Common myeloid progenitor, CD34-positive (primary cell): ENCODE data around the gene EXD3.
A peak's percentile ranks its signal among the peaks of the same experiment; 100 is the strongest.
"Not testable (repeated sequence)": the region's sequence is repeated elsewhere in the genome, so short reads cannot be mapped to it uniquely, and the experiment has no call there.

Source experiments
- CTCF ChIA-PET: fragments of 350-600 bp; sonication (Branson Sonifier 250); formaldehyde crosslinking; loops from one replicate; lab custom pipeline; 2021; ENCODE audit warnings: antibody characterized with exemption; lab: Charles Lee
- POLR2A ChIA-PET: fragments of 350-600 bp; sonication (Branson Sonifier 250); formaldehyde crosslinking; loops from one replicate; lab custom pipeline; 2021; ENCODE audit warnings: antibody characterized with exemption; lab: Charles Lee
- DNase-seq, 3 donors: peaks; one replicate each; pipeline versions ENCODE4 v3.0.0 to v3.0.0-alpha.2; 2013
- H3K27ac ChIP-seq, 2 experiments: 1 replicate in 1 of 2; 2 replicates in 1 of 2; pipeline ENCODE4 v1.7.0; 2013; ENCODE audit warnings: inconsistent platforms in 2 of 2, low read length in 2 of 2, mild to moderate bottlenecking in 2 of 2, low read depth in 1 of 2, moderate library complexity in 1 of 2; ENCODE audit not compliant: severe bottlenecking in 2 of 2, insufficient read depth in 1 of 2, poor library complexity in 1 of 2
- H3K27me3 ChIP-seq, 5 experiments: replicated peaks in 2 of 5; 1 replicate in 3 of 5; 2 replicates in 2 of 5; pipeline versions ENCODE4 v1.6.1 to v1.7.0; 2013; ENCODE audit warnings: low read length in 4 of 5, mild to moderate bottlenecking in 2 of 5, moderate library complexity in 2 of 5, inconsistent platforms in 1 of 5; ENCODE audit not compliant: insufficient read depth in 5 of 5, control insufficient read depth in 4 of 5
- H3K36me3 ChIP-seq, 4 experiments: 1 replicate in 2 of 4; 2 replicates in 2 of 4; pipeline versions ENCODE4 v1.6.1 to v1.7.0; 2013; ENCODE audit warnings: low read length in 3 of 4, control low read depth in 1 of 4, mild to moderate bottlenecking in 1 of 4; ENCODE audit not compliant: control insufficient read depth in 4 of 4, insufficient read depth in 4 of 4
- H3K4me1 ChIP-seq, 4 experiments: 1 replicate in 3 of 4; 2 replicates in 1 of 4; pipeline versions ENCODE4 v1.6.1 to v1.7.1; 2013; ENCODE audit warnings: low read length in 3 of 4, mild to moderate bottlenecking in 3 of 4, control low read depth in 1 of 4, inconsistent platforms in 1 of 4, moderate library complexity in 1 of 4; ENCODE audit not compliant: control insufficient read depth in 4 of 4, insufficient read depth in 4 of 4; ENCODE audit errors: control extremely low read depth in 1 of 4
- H3K4me3 ChIP-seq, 7 experiments: 1 replicate in 4 of 7; 2 replicates in 3 of 7; pipeline versions ENCODE4 v1.5.1 to v1.7.0; 2013; ENCODE audit warnings: mild to moderate bottlenecking in 7 of 7, low read length in 6 of 7, moderate library complexity in 6 of 7, inconsistent platforms in 2 of 7, low read depth in 2 of 7, control low read depth in 1 of 7; ENCODE audit not compliant: insufficient read depth in 4 of 7, control insufficient read depth in 1 of 7; ENCODE audit errors: extremely low read depth in 1 of 7
- H3K9me3 ChIP-seq, 5 experiments: 1 replicate in 4 of 5; 2 replicates in 1 of 5; pipeline versions ENCODE4 v1.6.1 to v1.7.1; 2013; ENCODE audit warnings: low read length in 4 of 5, mild to moderate bottlenecking in 2 of 5, inconsistent platforms in 1 of 5, low read depth in 1 of 5, moderate library complexity in 1 of 5; ENCODE audit not compliant: control insufficient read depth in 4 of 5, insufficient read depth in 2 of 5; ENCODE audit errors: control extremely low read depth in 1 of 5
- WGBS: methylation state at CpG from one replicate; pipeline ENCODE4 v1.1.5; 2013; ENCODE audit not compliant: insufficient coverage; 5-methylcytosine and 5-hydroxymethylcytosine counted together

EXD3 gene

DNA sequence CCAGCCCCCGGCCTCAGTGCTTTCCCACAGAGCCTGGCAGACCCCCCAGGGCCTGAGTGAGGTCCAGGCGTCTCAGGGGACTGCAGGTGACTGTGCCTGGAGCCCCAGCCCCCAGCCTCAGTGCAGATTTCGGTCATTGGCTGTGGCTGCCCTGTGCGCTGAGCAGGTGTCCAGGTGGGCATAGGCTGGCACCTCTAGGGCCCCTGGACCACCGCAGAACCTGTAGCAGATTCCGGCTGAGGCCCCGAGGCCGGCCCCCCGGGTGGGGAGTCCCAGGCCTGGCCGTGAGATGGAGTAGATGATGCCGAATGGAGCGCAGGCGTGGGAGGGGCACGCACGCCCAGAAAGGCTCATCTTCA, 12.1 kb downstream of the EXD3 start:
- no peak overlapping the region for H3K27ac ChIP-seq
- DNase-seq: no peak
- H3K9me3 ChIP-seq: no peaks in the 10 kb centered on the region
- H3K27me3 ChIP-seq: no peaks in the 10 kb centered on the region
- POLR2A ChIA-PET: interaction anchor here (0.5 to 1.0 kb wide), 2 partner anchors 28 to 1165 kb away, joined by 3 to 6 read pairs; partner anchors contain the start of gene QSOX2
- WGBS: 76% methylated on average over 11 of the region's 15 CpGs
- peaks cover 3 to 55% (median 51%) of the 10 kb centered on the region in 4 experiments for H3K4me1 ChIP-seq
- peak overlapping the region in 2 of 7 experiments; percentile 48 to 55 for H3K4me3 ChIP-seq
- no peaks in the 10 kb centered on the region for H3K36me3 ChIP-seq
- CTCF ChIA-PET: interaction anchor here (2.1 to 4.5 kb wide), 2 partner anchors 35 to 107 kb away, joined by 9 to 24 read pairs; partner anchors contain the start of gene NRARP

DNA sequence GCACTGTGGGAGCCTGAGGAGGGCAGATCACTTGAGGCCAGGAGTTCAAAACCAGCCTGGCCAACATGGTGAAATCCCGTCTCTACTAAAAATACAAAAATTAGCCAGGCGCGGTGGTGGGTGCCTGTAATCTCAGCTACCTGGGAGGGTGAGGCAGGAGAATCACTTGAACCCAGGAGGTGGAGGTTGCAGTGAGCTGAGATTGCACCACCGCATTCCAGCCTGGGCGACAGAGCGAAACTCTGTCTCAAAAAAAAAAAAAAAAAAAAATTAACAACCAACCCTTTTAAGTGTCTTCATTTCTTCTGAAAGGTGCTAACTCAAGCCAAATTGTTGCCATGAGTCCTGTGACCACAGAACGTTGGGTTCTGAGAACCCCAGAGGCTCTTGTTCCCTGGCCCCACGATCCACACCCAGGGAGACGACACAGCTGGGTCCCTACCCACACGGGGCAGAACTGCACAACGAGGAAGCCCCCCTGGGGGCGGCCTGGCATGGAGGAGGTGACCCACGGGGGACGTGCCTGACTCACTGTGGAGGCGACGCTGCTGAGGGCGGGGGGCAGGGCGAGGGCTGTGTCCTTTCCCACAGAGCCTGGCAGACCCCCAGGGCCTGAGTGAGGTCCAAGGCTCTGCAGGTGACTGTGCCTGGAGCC, 12.6 kb downstream of the EXD3 start:
- DNase-seq, H3K9me3 ChIP-seq, H3K27me3 ChIP-seq, H3K36me3 ChIP-seq, H3K27ac ChIP-seq, H3K4me3 ChIP-seq: not testable (repeated sequence)
- CTCF ChIA-PET: interaction anchor here (0.9 to 4.5 kb wide), 3 partner anchors 13 to 123 kb away, joined by 3 to 24 read pairs (median 11); partner anchors contain the start of genes EXD3, NOXA1 and NRARP
- 83% methylated on average over 7 of the region's 18 CpGs for WGBS
- POLR2A ChIA-PET: interaction anchor here (0.5 to 1.0 kb wide), 2 partner anchors 27 to 1165 kb away, joined by 3 to 6 read pairs; partner anchors contain the start of gene QSOX2
- H3K4me1 ChIP-seq: peaks cover 3 to 60% (median 54%) of the 10 kb centered on the region in 4 experiments

DNA sequence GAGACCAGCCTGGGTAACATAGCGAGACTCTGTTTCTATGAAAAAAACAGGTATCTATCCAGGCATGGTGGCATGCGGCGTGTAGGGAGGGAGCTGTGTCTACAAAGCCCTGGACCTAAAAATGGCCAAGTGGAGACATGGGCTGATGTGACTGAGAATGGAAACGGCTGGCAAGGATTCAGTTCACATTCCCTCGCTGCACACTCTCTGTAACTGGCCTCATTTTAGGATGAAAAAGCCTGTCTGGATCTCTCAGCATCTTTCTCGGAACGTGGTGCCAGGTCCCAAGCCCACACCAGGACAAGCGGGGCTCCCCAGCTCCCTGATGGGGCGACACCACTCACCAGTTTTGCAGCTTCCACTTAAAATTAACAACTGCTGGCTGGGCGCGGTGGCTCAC, 13.4 kb downstream of the EXD3 start:
- POLR2A ChIA-PET: no interaction called here
- Histone ChIP-seq H3K4me1 (peaks cover 2 to 59% (median 57%) of the 10 kb centered on the region in 4 experiments), H3K36me3 (no peaks in the 10 kb centered on the region), H3K27me3 (no peaks in the 10 kb centered on the region), H3K27ac (no peak overlapping the region), H3K4me3 (no peak overlapping the region), H3K9me3 (no peaks in the 10 kb centered on the region)
- CTCF ChIA-PET: interaction anchor here (0.6 to 4.5 kb wide), 5 partner anchors 13 to 123 kb away, joined by 3 to 24 read pairs (median 3); partner anchors contain the start of genes EXD3, NOXA1 and NRARP
- DNase-seq: no peak
- 99% methylated on average over 11 of the region's 11 CpGs for WGBS

DNA sequence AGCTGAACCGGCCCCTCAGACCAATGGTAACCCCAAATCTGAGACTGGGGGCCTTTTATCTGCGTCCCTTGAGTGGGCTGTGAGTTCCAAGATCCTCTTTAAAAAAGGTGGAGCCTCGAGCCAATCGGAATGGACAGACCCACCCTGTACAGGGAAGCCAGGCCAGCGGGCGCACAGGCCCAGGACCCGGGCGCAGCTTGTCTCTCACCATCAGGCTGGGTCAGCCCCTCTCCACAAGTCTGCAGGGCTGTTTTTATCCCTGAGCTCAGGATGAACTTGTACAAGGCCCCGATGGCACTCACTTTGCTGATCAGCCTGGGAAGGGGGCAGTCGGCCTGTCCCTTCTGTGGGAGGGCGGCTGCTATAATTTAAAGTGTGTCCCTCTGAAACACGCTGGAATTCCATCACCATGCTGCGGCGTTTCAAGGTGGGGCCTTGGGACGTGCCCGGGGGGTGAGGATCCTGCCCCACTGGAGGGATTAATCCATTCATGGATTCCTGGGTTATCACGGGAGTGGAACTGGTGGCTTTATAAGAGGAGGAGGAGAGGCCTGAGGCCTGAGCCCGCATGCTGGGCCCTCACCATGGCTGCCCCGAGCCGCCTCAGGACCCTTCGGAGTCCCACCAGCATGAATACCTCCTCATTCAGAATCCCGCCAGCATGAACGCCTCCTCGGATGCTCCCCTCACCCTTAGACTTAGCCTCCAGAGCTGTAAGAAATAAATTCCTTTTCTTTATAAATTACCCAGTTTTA, 14.1 kb downstream of the EXD3 start:
- no peak overlapping the region for H3K4me3 ChIP-seq
- DNase-seq: no peak
- no peak overlapping the region for H3K27ac ChIP-seq
- H3K4me1 ChIP-seq: peaks cover 0 to 53% (median 51%) of the 10 kb centered on the region in 4 experiments
- ChIA-PET CTCF (interaction anchor here (0.6 to 4.5 kb wide), 10 partner anchors 11 to 122 kb away, joined by 3 to 24 read pairs (median 3); partner anchors contain the start of genes EXD3, NOXA1 and NRARP), POLR2A (no interaction called here)
- WGBS: 96% methylated on average over 18 of the region's 24 CpGs
- H3K9me3 ChIP-seq: no peaks in the 10 kb centered on the region
- H3K36me3 ChIP-seq: no peaks in the 10 kb centered on the region
- H3K27me3 ChIP-seq: no peaks in the 10 kb centered on the region

DNA sequence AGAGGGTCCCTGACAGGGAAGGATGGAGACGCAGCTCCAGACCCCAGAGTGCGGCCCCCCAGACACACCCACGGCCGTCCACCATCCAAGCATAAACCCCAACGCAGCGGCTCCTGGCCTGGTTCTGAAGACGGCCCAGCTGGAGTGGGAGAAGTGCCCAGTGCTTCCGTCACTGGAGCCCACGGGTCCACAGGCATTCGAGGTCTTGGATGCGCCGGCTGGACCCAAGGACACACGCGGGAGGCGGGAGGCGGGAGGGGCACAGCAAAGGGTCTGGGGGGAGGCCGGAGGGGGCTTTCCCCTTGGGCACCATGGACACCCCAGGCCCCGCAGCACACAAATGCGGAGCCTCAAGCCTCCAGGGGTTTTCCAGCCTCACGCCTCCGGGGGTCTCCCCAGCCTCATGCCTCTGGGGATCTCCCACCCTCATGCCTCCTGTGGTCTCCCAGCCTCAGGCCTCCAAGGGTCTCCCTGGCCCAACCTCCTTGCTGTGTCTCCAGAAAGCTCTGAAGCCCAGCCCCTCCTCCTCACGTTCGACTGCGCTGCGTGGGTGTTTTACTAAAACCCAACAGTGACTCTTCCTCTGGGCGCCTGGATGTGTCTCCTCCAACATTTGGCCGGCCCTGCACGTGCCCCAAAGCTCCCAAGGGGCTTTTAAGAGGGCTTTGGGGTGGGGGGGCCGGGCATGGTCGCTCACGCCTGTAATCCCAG, 15.2 kb downstream of the EXD3 start:
- H3K4me3 ChIP-seq: no peak overlapping the region
- CTCF ChIA-PET: interaction anchor here (1.0 to 4.5 kb wide), 5 partner anchors 12 to 120 kb away, joined by 3 to 24 read pairs (median 3); partner anchors contain the start of gene NRARP
- 87% methylated on average over 30 of the region's 31 CpGs for WGBS
- H3K36me3 ChIP-seq: peaks cover 0 to 2% (median 0%) of the 10 kb centered on the region in 4 experiments
- H3K9me3 ChIP-seq: peaks cover 0 to under 1% (median 0%) of the 10 kb centered on the region in 5 experiments
- no peak for DNase-seq
- no peak overlapping the region for H3K27ac ChIP-seq
- peaks cover 0 to 47% (median 44%) of the 10 kb centered on the region in 4 experiments for H3K4me1 ChIP-seq
- POLR2A ChIA-PET: no interaction called here
- no peaks in the 10 kb centered on the region for H3K27me3 ChIP-seq

DNA sequence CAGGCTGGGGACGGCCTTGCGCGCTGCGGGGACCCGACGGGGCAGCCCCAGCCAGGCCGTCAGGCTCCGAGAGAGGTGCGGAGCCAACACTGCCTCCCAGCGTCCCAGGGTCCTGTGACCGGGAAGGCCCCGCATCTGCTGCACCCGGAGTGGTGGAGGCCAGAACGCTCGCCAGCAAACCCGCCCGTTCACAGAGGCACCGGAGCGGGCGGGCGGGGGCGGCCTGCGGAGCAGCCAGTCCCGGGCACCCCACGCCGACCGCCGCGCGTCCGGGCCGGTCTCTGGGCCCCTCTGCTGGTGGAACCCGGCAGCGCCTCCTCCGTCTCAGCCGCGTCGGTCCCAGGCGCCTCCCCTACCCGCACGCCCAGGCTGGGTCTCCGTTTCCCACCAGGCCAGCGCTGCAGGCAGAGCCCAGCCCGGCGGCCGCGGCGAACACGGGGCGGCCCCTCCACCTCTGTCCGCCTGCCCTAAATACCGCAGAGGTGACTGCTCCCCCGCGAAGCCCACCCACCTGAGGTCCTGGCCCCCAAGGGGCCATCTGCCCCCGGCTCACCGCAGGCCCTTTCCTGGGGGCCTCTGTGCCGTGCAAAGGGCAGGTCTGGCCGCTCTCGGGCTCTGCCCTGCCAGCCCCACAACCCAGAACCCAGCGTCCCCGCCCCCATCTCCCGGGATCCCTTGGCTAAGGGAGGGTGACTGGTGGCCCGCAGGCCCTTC, 15.9 kb downstream of the EXD3 start:
- no peaks in the 10 kb centered on the region for H3K27me3 ChIP-seq
- peaks cover 0 to 6% (median 0%) of the 10 kb centered on the region in 5 experiments for H3K9me3 ChIP-seq
- 3% methylated on average over 61 of the region's 63 CpGs for WGBS
- H3K27ac ChIP-seq: no peak overlapping the region
- peaks cover 0 to 39% (median 37%) of the 10 kb centered on the region in 4 experiments for H3K4me1 ChIP-seq
- peak overlapping the region in 5 of 7 experiments; percentile 4 to 61 (median 48) for H3K4me3 ChIP-seq
- H3K36me3 ChIP-seq: peaks cover 0 to 2% (median 0%) of the 10 kb centered on the region in 4 experiments
- ChIA-PET POLR2A (no interaction called here), CTCF (interaction anchor here (1.3 to 4.5 kb wide), 2 partner anchors 8 to 103 kb away, joined by 3 to 24 read pairs; partner anchors contain the start of gene NRARP)
- peak; percentile 63 to 83 (median 80) for DNase-seq
